Renal cortical epithelial cell (primary cell): ENCODE data around the gene HBD. TPM values are rescaled to one million over a fixed set of nuclear protein-coding genes. Genes with fewer than 3 reads are reported as not detected.
"Not testable (repeated sequence)": the region's sequence is repeated elsewhere in the genome, so short reads cannot be mapped to it uniquely, and the experiment has no call there.

ENCODE experiments used
- DNase-seq: peaks from one replicate; pipeline ENCODE4 v3.0.0-alpha.2; 2011; ENCODE audit warnings: low read depth
- total RNA-seq: library from RNA; depleted of rRNA; stranded (reverse); fragments of >200 nt; gene quantifications from 2 replicates; pipeline ENCODE4 v1.2.3, GENCODE V29; 2014

HBD gene
- total RNA-seq, 1 donor from 2014 or later = not detected

- not testable (repeated sequence) for DNase-seq
These were observed 19.2 kb upstream of the HBD start for GRCh38 chr11:5253440-5253839.

- no peak for DNase-seq
These were observed 18.6 kb upstream of the HBD start for GRCh38 chr11:5252919-5253265.

- DNase-seq = no peak
These were observed 18.1 kb upstream of the HBD start for GRCh38 chr11:5252192-5252918.

GRCh38 chr11:5251746-5252145, 17.5 kb upstream of the HBD start:
- no peak for DNase-seq

- no peak for DNase-seq
These were observed 16.4 kb upstream of the HBD start for GRCh38 chr11:5250543-5251204.

- DNase-seq = not testable (repeated sequence)
These were observed 15.6 kb upstream of the HBD start, which contains the start of gene HBG1 for GRCh38 chr11:5249807-5250396. Gene HBG1 (minus strand): TSS chr11:5249857. CDS start chr11:5249804, 53 bp downstream.

GRCh38 chr11:5248498-5248897, 14.2 kb upstream of the HBD start:
- DNase-seq = not testable (repeated sequence)

- no peak for DNase-seq
These were observed 13.3 kb upstream of the HBD start for GRCh38 chr11:5247472-5248192.

- DNase-seq = no peak
These were observed 12.6 kb upstream of the HBD start for GRCh38 chr11:5246772-5247471.

GRCh38 chr11:5245155-5245554, 10.9 kb upstream of the HBD start:
- no peak for DNase-seq

- DNase-seq = no peak
These were observed 9.5 kb upstream of the HBD start for GRCh38 chr11:5243816-5244180.

- no peak for DNase-seq
These were observed 8.9 kb upstream of the HBD start for GRCh38 chr11:5242933-5243815.

- no peak for DNase-seq
These were observed 7.9 kb upstream of the HBD start for GRCh38 chr11:5242208-5242607.

GRCh38 chr11:5241458-5241857, 7.2 kb upstream of the HBD start:
- no peak for DNase-seq

GRCh38 chr11:5240458-5240857, 6.2 kb upstream of the HBD start:
- DNase-seq = no peak

- DNase-seq = no peak
These were observed 5.8 kb upstream of the HBD start for GRCh38 chr11:5240056-5240455.

- DNase-seq = no peak
These were observed 4.8 kb upstream of the HBD start for GRCh38 chr11:5239046-5239445.

- DNase-seq = no peak
These were observed 4.2 kb upstream of the HBD start for GRCh38 chr11:5238486-5238885.

- no peak for DNase-seq
These were observed 3.1 kb upstream of the HBD start for GRCh38 chr11:5237420-5237819.

- DNase-seq = no peak
These were observed 1.2 kb upstream of the HBD start for GRCh38 chr11:5235364-5236095.
